Brain microvascular endothelial cell (primary cell): Measurements from ENCODE around the gene PPT2.
"Not testable (repeated sequence)": the region's sequence is repeated elsewhere in the genome, so short reads cannot be mapped to it uniquely, and the experiment has no call there.

Source experiments
- DNase-seq: peaks from one replicate; pipeline ENCODE4 v3.0.0-alpha.2; 2020
- H3K27ac ChIP-seq: fragments of 250-450 bp; sonication (Bioruptor Pico); 2 replicates; pipeline ENCODE4 v1.5.1; 2020; ENCODE audit warnings: mild to moderate bottlenecking, moderate library complexity
- H3K27me3 ChIP-seq: fragments of 250-450 bp; sonication (Bioruptor Pico); replicated peaks from 2 replicates; pipeline ENCODE4 v1.5.1; 2020; ENCODE audit warnings: mild to moderate bottlenecking
- H3K36me3 ChIP-seq: fragments of 250-450 bp; sonication (Bioruptor Pico); replicated peaks from 2 replicates; pipeline ENCODE4 v1.5.1; 2020; ENCODE audit warnings: mild to moderate bottlenecking
- H3K4me3 ChIP-seq: 2 replicates; pipeline ENCODE4 v1.5.1; 2011; ENCODE audit warnings: low read depth, mild to moderate bottlenecking, control low read depth, low read length, moderate library complexity
- CTCF ChIP-seq: IDR thresholded peaks from 2 replicates; pipeline ENCODE4 v1.5.1; 2011; ENCODE audit warnings: low read depth, mild to moderate bottlenecking, moderate library complexity, low read length, control low read depth, inconsistent platforms; ENCODE audit errors: missing control alignments
- in situ Hi-C: cut with HindIII; loops from 2 replicates; pipeline ENCODE4 v1.10.0; 2017; ENCODE audit warnings: low sequenced_read_pairs, low pct_ligation_motif_present

PPT2 gene

GRCh38 chr6:32204268-32204715 is 50.4 kb downstream of the PPT2 start:
- H3K27ac ChIP-seq = no peak overlapping the region

GRCh38 chr6:32208996-32209395 is 55.1 kb downstream of the PPT2 start:
- no peak for DNase-seq
- TF ChIP-seq CTCF = no peak
- in situ Hi-C loops = no loop called here
- Histone ChIP-seq H3K27ac (no peak overlapping the region), H3K36me3 (no peaks in the 10 kb centered on the region), H3K27me3 (no peaks in the 10 kb centered on the region), H3K4me3 (no peak overlapping the region)

More at GRCh38 chr6:32204268-32204715, 50.4 kb downstream of the PPT2 start:
- in situ Hi-C loops = no loop called here
- H3K4me3 ChIP-seq = no peak overlapping the region
- no peak for DNase-seq
- no peak for TF ChIP-seq CTCF
- no peaks in the 10 kb centered on the region for H3K27me3 ChIP-seq
- no peaks in the 10 kb centered on the region for H3K36me3 ChIP-seq

GRCh38 chr6:32210191-32210601 is 56.3 kb downstream of the PPT2 start:
- no peak overlapping the region for H3K4me3 ChIP-seq
- no peak for DNase-seq
- no peaks in the 10 kb centered on the region for H3K27me3 ChIP-seq
- in situ Hi-C loops = no loop called here
- H3K36me3 ChIP-seq = no peaks in the 10 kb centered on the region
- H3K27ac ChIP-seq = no peak overlapping the region
- no peak for TF ChIP-seq CTCF

- DNase-seq, H3K27ac ChIP-seq, H3K27me3 ChIP-seq, H3K36me3 ChIP-seq, H3K4me3 ChIP-seq, in situ Hi-C loops: not testable (repeated sequence)
These were observed 57.5 kb downstream of the PPT2 start for GRCh38 chr6:32211432-32211831.

GRCh38 chr6:32212076-32212760 is 58.3 kb downstream of the PPT2 start:
- Histone ChIP-seq H3K4me3 (no peak overlapping the region), H3K27ac (no peak overlapping the region), H3K27me3 (no peaks in the 10 kb centered on the region), H3K36me3 (no peaks in the 10 kb centered on the region)
- DNase-seq = no peak
- in situ Hi-C loops = no loop called here
- no peak for TF ChIP-seq CTCF
